Endothelial cell of umbilical vein (primary cell): ENCODE measurements around the gene SLC39A11. TPM values are rescaled to one million over a fixed set of nuclear protein-coding genes. Genes with fewer than 3 reads are reported as not detected.

Experiments
- BruUV-seq: library from RNA; stranded (reverse); fragments of 400-500 nt; replicated peaks from 2 replicates; lab custom pipeline; 2021; lab: Mats Ljungman, UMichigan
- CTCF ChIA-PET: fragments of 300-600, 350-600 bp; sonication (Branson Sonifier 250); formaldehyde crosslinking; loops from one replicate; lab custom pipeline; 2021; ENCODE audit warnings: antibody characterized with exemption, inconsistent platforms; lab: Charles Lee
- POLR2A ChIA-PET: fragments of 300-600, 350-600 bp; sonication (Branson Sonifier 250); formaldehyde crosslinking; loops from one replicate; lab custom pipeline; 2021; ENCODE audit warnings: antibody characterized with exemption, inconsistent platforms; lab: Charles Lee
- DNase-seq: peaks from one replicate; pipeline ENCODE4 v3.0.0-alpha.2; 2011; ENCODE audit warnings: low read depth, low spot score
- FAIRE-seq: peaks from 2 replicates; lab custom pipeline; 2011; peaks lifted over from hg19 to GRCh38; lab: Jason Lieb, UNC
- H2AFZ ChIP-seq: 2 replicates; pipeline ENCODE4 v1.6.0; 2012; ENCODE audit warnings: low read depth, low read length, control low read depth, inconsistent platforms
- H3K27ac ChIP-seq: 2 replicates; pipeline ENCODE4 v1.5.1; 2011; ENCODE audit warnings: low read depth, mild to moderate bottlenecking, control low read depth, low read length, moderate library complexity; ENCODE audit not compliant: insufficient read depth
- H3K27me3 ChIP-seq, 2 experiments: 2 replicates each; pipeline versions ENCODE4 v1.6.0 to v1.6.1; 2011; ENCODE audit warnings: low read length in 2 of 2, mixed read lengths in 1 of 2; ENCODE audit not compliant: control insufficient read depth in 2 of 2, insufficient read depth in 2 of 2
- H3K36me3 ChIP-seq, 2 experiments: 2 replicates in 1 of 2; 3 replicates in 1 of 2; pipeline ENCODE4 v1.5.1; 2011; ENCODE audit warnings: low read length in 2 of 2, mild to moderate bottlenecking in 1 of 2, moderate library complexity in 1 of 2; ENCODE audit not compliant: control insufficient read depth in 2 of 2, insufficient read depth in 2 of 2; ENCODE audit errors: extremely low read depth in 1 of 2
- H3K4me1 ChIP-seq: 3 replicates; pipeline ENCODE4 v1.5.1; 2011; ENCODE audit warnings: mild to moderate bottlenecking, low read length; ENCODE audit not compliant: control insufficient read depth, insufficient read depth; ENCODE audit errors: extremely low read depth
- H3K4me2 ChIP-seq: 2 replicates; pipeline ENCODE4 v1.6.1; 2011; ENCODE audit warnings: low read length, control low read depth, mixed read lengths; ENCODE audit not compliant: insufficient read depth
- H3K4me3 ChIP-seq, 3 experiments: fragments of 200-600 bp in 1 of 3; sonication (generic), shearing (Covaris generic) in 1 of 3; replicated peaks in 1 of 3; 2 replicates each; pipeline ENCODE4 v1.5.1; 2011 to 2016; ENCODE audit warnings: control low read depth in 3 of 3, low read length in 3 of 3, mild to moderate bottlenecking in 2 of 3, inconsistent platforms in 1 of 3, low read depth in 1 of 3, moderate library complexity in 1 of 3; ENCODE audit not compliant: insufficient read depth in 1 of 3
- H3K79me2 ChIP-seq: 2 replicates; pipeline ENCODE4 v1.6.0; 2012; ENCODE audit warnings: low read length, inconsistent platforms; ENCODE audit not compliant: control insufficient read depth, insufficient read depth
- H3K9ac ChIP-seq: replicated peaks from 2 replicates; pipeline ENCODE3; 2011; ENCODE audit warnings: low read length, control low read depth; ENCODE audit not compliant: insufficient read depth; ENCODE audit errors: extremely low read depth
- H3K9me1 ChIP-seq: replicated peaks from 3 replicates; pipeline ENCODE4 v1.6.0; 2011; ENCODE audit warnings: mild to moderate bottlenecking, low read length; ENCODE audit not compliant: control insufficient read depth, insufficient read depth; ENCODE audit errors: extremely low read depth
- H3K9me3 ChIP-seq: replicated peaks from 2 replicates; pipeline ENCODE4 v1.5.1; 2012; ENCODE audit warnings: low read length, inconsistent platforms; ENCODE audit not compliant: control insufficient read depth, insufficient read depth
- H4K20me1 ChIP-seq: replicated peaks from 2 replicates; pipeline ENCODE3; 2011; ENCODE audit warnings: mild to moderate bottlenecking, low read length; ENCODE audit not compliant: control insufficient read depth, insufficient read depth; ENCODE audit errors: extremely low read depth
- CTCF ChIP-seq, 2 donors: IDR thresholded peaks; 1 replicate in 1 of 2; 2 replicates in 1 of 2; pipeline ENCODE4 v1.5.1; 2011; ENCODE audit warnings: low read length in 2 of 2, mild to moderate bottlenecking in 2 of 2, moderate library complexity in 2 of 2, control low read depth in 1 of 2, inconsistent platforms in 1 of 2, low read depth in 1 of 2; ENCODE audit not compliant: insufficient read depth in 1 of 2; ENCODE audit errors: extremely low read depth in 1 of 2
- EZH2 ChIP-seq: IDR thresholded peaks from 2 replicates; pipeline ENCODE4 v1.6.1; 2012; ENCODE audit warnings: borderline replicate concordance, low read depth, mild to moderate bottlenecking, moderate library complexity, low read length, inconsistent platforms; ENCODE audit not compliant: severe bottlenecking
- FOS ChIP-seq: IDR thresholded peaks from 2 replicates; pipeline ENCODE4 v1.6.1; 2011; ENCODE audit warnings: mild to moderate bottlenecking, low read length, moderate library complexity, borderline replicate concordance; ENCODE audit not compliant: insufficient read depth
- GATA2 ChIP-seq: IDR thresholded peaks from 2 replicates; pipeline ENCODE4 v1.7.0; 2011; ENCODE audit warnings: low read depth, mild to moderate bottlenecking, moderate library complexity, mixed read lengths, low read length; ENCODE audit not compliant: insufficient read length, insufficient read depth
- JUN ChIP-seq: IDR thresholded peaks from 2 replicates; pipeline ENCODE4 v1.6.1; 2011; ENCODE audit warnings: borderline replicate concordance, low read depth; ENCODE audit not compliant: insufficient read length, insufficient read depth
- MYC ChIP-seq: IDR thresholded peaks from one replicate; pipeline ENCODE4 v1.6.1; 2011; ENCODE audit warnings: mild to moderate bottlenecking, low read depth, low read length
- POLR2A ChIP-seq: IDR thresholded peaks from 2 replicates; pipeline ENCODE4 v1.6.1; 2012; ENCODE audit warnings: low read depth, mild to moderate bottlenecking, control low read depth, low read length
- POLR2AphosphoS5 ChIP-seq: IDR thresholded peaks from 2 replicates; pipeline ENCODE4 v1.6.1; 2012; ENCODE audit warnings: low read depth, mild to moderate bottlenecking, control low read depth, low read length, moderate library complexity; ENCODE audit not compliant: insufficient read depth
- dilution Hi-C: fragments of 300-500 bp; cut with MboI; formaldehyde crosslinking; loops from one replicate; pipeline ENCODE4 v1.15.0; 2019; ENCODE audit warnings: low sequenced_read_pairs; ENCODE audit not compliant: extremely low pct_ligation_motif_present
- intact Hi-C: fragments of 100-400 bp; cut with micrococcal nuclease; formaldehyde crosslinking; loops from one replicate; pipeline ENCODE4 v1.10.0; 2022
- polyA plus RNA-seq, 4 experiments: library from polyadenylated mRNA; depleted of rRNA in 3 of 4; stranded (reverse) in 3 of 4; unstranded in 1 of 4; fragments of >200 nt; gene quantifications; 2 replicates each; pipeline versions ENCODE4 v1.2.1 to v1.2.3, GENCODE V29; 2011 to 2012; ENCODE audit warnings: missing spikeins in 1 of 4
- total RNA-seq: library from RNA; stranded (reverse); gene quantifications from 2 replicates; pipeline ENCODE4 v1.2.3, GENCODE V29; 2021
- TF ChIP-seq, protein P1 (sequence below): IDR thresholded peaks from 2 replicates; pipeline ENCODE4 v1.6.1; 2011; ENCODE audit not compliant: insufficient read depth, insufficient read length

SLC39A11 gene
- total and polyA plus RNA-seq, 2 donors (not counting 3 experiments of a cell fraction or from before 2014, with no cell fraction given), result 8.1 to 11.9 TPM

DNA sequence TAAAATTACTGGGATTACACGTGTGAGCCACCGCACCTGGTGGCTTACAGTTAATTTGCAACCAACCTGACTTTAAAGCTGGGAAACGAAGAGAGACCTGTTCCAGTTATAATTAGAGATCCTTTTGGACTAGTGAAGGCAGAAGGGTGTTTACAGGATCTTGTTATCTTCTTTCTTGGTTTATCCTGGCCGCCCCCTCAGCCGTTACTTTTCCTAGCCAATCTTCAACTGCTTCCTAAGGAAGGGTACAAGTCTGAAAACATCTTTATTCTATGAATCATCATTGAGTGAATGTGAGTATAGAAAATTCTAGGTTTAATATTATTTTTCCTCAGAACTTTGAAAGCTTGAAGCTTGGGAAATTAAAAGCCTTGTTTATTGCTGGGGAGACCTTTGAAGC, 286.5 kb downstream of the SLC39A11 start:
- intact Hi-C loops, result no loop called here
- H3K27me3 ChIP-seq, result no peaks in the 10 kb centered on the region
- FAIRE-seq (no peak), DNase-seq (no peak)
- no peaks in the 10 kb centered on the region for H3K9me3 ChIP-seq
- no peak overlapping the region for H3K4me2 ChIP-seq
- ChIA-PET CTCF (no interaction called here), POLR2A (no interaction called here)
- TF ChIP-seq FOS, result no peak
- no peak for TF ChIP-seq POLR2A
- TF ChIP-seq POLR2AphosphoS5, result no peak
- no peak for TF ChIP-seq MYC
- TF ChIP-seq GATA2, result no peak
- TF ChIP-seq CTCF (IDR thresholded peaks at IDR 0.05; ENCODE audit: extremely low read depth in 1 of 2, insufficient read depth in 1 of 2, low read depth in 1 of 2, low read length in 2 of 2), result no peak
- TF ChIP-seq, protein P1, sequence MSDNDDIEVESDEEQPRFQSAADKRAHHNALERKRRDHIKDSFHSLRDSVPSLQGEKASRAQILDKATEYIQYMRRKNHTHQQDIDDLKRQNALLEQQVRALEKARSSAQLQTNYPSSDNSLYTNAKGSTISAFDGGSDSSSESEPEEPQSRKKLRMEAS, result no peak
- no peak for TF ChIP-seq EZH2
- TF ChIP-seq JUN, result no peak
- no peak overlapping the region for H2AFZ ChIP-seq
- no peaks in the 10 kb centered on the region for H3K4me1 ChIP-seq
- no TSS peak for BruUV-seq
- H3K27ac ChIP-seq, result no peak overlapping the region
- no peak overlapping the region for H3K4me3 ChIP-seq
- no peaks in the 10 kb centered on the region for H3K9me1 ChIP-seq
- no peak overlapping the region for H3K9ac ChIP-seq
- H3K79me2 ChIP-seq, result no peaks in the 10 kb centered on the region
- dilution Hi-C loops, result no loop called here
- no peaks in the 10 kb centered on the region for H3K36me3 ChIP-seq
- no peaks in the 10 kb centered on the region for H4K20me1 ChIP-seq
